ENCODE results near the gene CCNY. TPM values are rescaled to one million over a fixed set of nuclear protein-coding genes. Genes with fewer than 3 reads are reported as not detected.

The CCNY gene
- total and polyA plus RNA-seq, 2 of the 4 experiments (the other 2 are of a cell fraction): 38.0 to 131 TPM

DNA sequence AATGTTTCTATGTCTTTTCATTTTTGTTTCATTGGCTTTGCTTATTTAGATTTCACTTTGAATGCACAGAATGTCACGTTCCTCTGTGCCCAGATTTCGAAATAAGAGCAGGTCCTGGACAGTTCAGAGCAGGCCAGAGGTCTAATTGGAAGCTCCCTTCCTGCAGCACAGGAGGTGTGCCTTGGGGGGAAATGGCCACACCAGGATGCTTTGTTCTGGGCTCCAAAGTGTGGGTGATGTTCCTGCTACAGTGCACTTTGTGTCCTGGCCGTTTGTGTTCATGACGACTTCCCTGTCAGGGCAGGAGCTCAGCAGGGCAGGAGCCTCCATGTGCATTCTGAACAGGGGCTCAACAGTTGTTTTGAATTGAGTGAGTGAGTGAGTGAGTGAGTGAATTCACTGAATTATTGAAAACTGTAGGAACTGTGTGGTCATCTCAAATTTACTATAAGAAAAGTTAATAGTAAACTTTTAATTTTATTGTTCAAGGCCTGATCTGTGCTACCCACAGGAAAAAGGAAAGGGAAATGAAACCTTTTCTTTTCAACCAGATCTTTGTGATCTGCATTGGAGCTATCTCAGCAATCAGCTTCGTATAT is 159.3 kb downstream of the CCNY start:
- intact Hi-C loops (cut with micrococcal nuclease) (no loop called here), in situ Hi-C loops (cut with MboI; ENCODE audit: low sequenced_read_pairs) (no loop called here), dilution Hi-C loops (cut with HindIII; ENCODE audit: low sequenced_read_pairs, unreplicated experiment) (no loop called here)
- H2BK120ac ChIP-seq (ENCODE audit: low read depth, low read length): no peak overlapping the region; the same call in 1 of the 2 replicates
- peaks cover 43% of the 10 kb centered on the region for H3K9me1 ChIP-seq (ENCODE audit: insufficient read depth, low read length)
- no peak overlapping the region for H2BK20ac ChIP-seq (ENCODE audit: low read depth, low read length)
- H4K20me1 ChIP-seq (ENCODE audit: insufficient read depth, low read length): peaks cover 62% of the 10 kb centered on the region
- no peak overlapping the region for H2BK15ac ChIP-seq (ENCODE audit: low read depth, low read length)
- ATAC-seq (ENCODE audit: low read depth): peak; percentile 36
- H2AK5ac ChIP-seq (ENCODE audit: low read depth, low read length): no peak overlapping the region
- H3K27me3 ChIP-seq (ENCODE audit: control insufficient read depth, insufficient read depth, low read length): no peaks in the 10 kb centered on the region
- H3K14ac ChIP-seq (replicated peaks; ENCODE audit: low read depth, low read length): no peak overlapping the region
- TF ChIP-seq CHD1 (IDR thresholded peaks at IDR 0.05; ENCODE audit: low read depth, low read length) (no peak), CEBPB (IDR thresholded peaks at IDR 0.05; ENCODE audit: low read depth, low read length) (peak; percentile 43; the same call in 1 of the 2 replicates), SMC3 (IDR thresholded peaks at IDR 0.05; ENCODE audit: low read depth, low read length) (no peak), BHLHE40 (IDR thresholded peaks at IDR 0.05; ENCODE audit: low read depth, low read length) (peak; percentile 43; the same call in 1 of the 2 replicates), RAD21 (IDR thresholded peaks at IDR 0.05; ENCODE audit: low read length) (no peak), POLR2A (IDR thresholded peaks at IDR 0.05; ENCODE audit: low read depth, low read length) (no peak), MAZ (IDR thresholded peaks at IDR 0.05; ENCODE audit: borderline replicate concordance, low read depth, low read length) (no peak), RCOR1 (IDR thresholded peaks at IDR 0.05; ENCODE audit: insufficient replicate concordance, low read length) (no peak), RFX5 (IDR thresholded peaks at IDR 0.05; ENCODE audit: low read depth, low read length) (no peak), FOS (IDR thresholded peaks at IDR 0.05; ENCODE audit: low read depth, low read length) (no peak), MAFK (IDR thresholded peaks at IDR 0.05; ENCODE audit: low read depth, low read length) (no peak), NFE2L2 (IDR thresholded peaks at IDR 0.05; ENCODE audit: low read depth, low read length) (no peak), MXI1 (IDR thresholded peaks at IDR 0.05; ENCODE audit: borderline replicate concordance, low read depth, low read length) (no peak)
- TF ChIP-seq, protein P1, sequence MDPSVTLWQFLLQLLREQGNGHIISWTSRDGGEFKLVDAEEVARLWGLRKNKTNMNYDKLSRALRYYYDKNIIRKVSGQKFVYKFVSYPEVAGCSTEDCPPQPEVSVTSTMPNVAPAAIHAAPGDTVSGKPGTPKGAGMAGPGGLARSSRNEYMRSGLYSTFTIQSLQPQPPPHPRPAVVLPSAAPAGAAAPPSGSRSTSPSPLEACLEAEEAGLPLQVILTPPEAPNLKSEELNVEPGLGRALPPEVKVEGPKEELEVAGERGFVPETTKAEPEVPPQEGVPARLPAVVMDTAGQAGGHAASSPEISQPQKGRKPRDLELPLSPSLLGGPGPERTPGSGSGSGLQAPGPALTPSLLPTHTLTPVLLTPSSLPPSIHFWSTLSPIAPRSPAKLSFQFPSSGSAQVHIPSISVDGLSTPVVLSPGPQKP (IDR thresholded peaks at IDR 0.05; ENCODE audit: borderline replicate concordance, low read depth, low read length): no peak
- TF ChIP-seq, protein P2, sequence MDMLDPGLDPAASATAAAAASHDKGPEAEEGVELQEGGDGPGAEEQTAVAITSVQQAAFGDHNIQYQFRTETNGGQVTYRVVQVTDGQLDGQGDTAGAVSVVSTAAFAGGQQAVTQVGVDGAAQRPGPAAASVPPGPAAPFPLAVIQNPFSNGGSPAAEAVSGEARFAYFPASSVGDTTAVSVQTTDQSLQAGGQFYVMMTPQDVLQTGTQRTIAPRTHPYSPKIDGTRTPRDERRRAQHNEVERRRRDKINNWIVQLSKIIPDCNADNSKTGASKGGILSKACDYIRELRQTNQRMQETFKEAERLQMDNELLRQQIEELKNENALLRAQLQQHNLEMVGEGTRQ (IDR thresholded peaks at IDR 0.05; ENCODE audit: low read depth, low read length): no peak
- TF ChIP-seq, protein P3, sequence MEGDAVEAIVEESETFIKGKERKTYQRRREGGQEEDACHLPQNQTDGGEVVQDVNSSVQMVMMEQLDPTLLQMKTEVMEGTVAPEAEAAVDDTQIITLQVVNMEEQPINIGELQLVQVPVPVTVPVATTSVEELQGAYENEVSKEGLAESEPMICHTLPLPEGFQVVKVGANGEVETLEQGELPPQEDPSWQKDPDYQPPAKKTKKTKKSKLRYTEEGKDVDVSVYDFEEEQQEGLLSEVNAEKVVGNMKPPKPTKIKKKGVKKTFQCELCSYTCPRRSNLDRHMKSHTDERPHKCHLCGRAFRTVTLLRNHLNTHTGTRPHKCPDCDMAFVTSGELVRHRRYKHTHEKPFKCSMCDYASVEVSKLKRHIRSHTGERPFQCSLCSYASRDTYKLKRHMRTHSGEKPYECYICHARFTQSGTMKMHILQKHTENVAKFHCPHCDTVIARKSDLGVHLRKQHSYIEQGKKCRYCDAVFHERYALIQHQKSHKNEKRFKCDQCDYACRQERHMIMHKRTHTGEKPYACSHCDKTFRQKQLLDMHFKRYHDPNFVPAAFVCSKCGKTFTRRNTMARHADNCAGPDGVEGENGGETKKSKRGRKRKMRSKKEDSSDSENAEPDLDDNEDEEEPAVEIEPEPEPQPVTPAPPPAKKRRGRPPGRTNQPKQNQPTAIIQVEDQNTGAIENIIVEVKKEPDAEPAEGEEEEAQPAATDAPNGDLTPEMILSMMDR (conservative IDR thresholded peaks at IDR 0.05; ENCODE audit: low read depth, low read length): no peak
- peak overlapping the region; percentile 18 for H2BK5ac ChIP-seq (ENCODE audit: low read depth, low read length, poor library complexity, severe bottlenecking)
- no peak overlapping the region for H4K91ac ChIP-seq (ENCODE audit: insufficient read depth, low read depth, low read length)
- H3K4ac ChIP-seq (ENCODE audit: low read depth, low read length): 0 out of 2 replicates have a peak overlapping the region, but pooled peaks have one; percentile 11
- peak overlapping the region; percentile 32; the same call in 1 of the 2 replicates for H3K27ac ChIP-seq (ENCODE audit: insufficient read depth, low read length)
- no TSS peak for BruUV-seq (replicated peaks)
- CTCF ChIA-PET: no interaction called here
- no peak overlapping the region for H3K23ac ChIP-seq (ENCODE audit: low read depth, low read length)
- H3K18ac ChIP-seq (ENCODE audit: low read depth, low read length): no peak overlapping the region
- no peak overlapping the region; the same call in 1 of the 2 replicates for H3K4me2 ChIP-seq (ENCODE audit: low read depth, low read length)
- H3K4me3 ChIP-seq (ENCODE audit: insufficient read depth, low read depth, low read length): no peak overlapping the region
- POLR2A ChIA-PET (ENCODE audit: unreplicated experiment): no interaction called here
- no peaks in the 10 kb centered on the region for H3K9me3 ChIP-seq (ENCODE audit: control insufficient read depth, insufficient read depth, low read length)
- peak; percentile 7 for DNase-seq
- H2AFZ ChIP-seq (replicated peaks; ENCODE audit: low read length, poor library complexity): no peak overlapping the region
- no peak overlapping the region for H3K56ac ChIP-seq (ENCODE audit: extremely low read depth, insufficient read depth, low read length)
- H4K8ac ChIP-seq (ENCODE audit: low read depth in 2 of 2, low read length in 2 of 2): peak overlapping the region in 1 of 2 experiments; percentile 15; a peak in 1 of 4 replicates
- no peak overlapping the region for H2AK9ac ChIP-seq (replicated peaks; ENCODE audit: low read depth, low read length, poor library complexity)
- no peak overlapping the region for H4K5ac ChIP-seq (ENCODE audit: low read depth, low read length)
- WGBS, 2 experiments (ENCODE audit: extremely low coverage in 2 of 2, insufficient read length in 1 of 2): no CpG with 5 or more reads among the region's 5 CpGs
- H3K36me3 ChIP-seq (ENCODE audit: control insufficient read depth, insufficient read depth, low read length): peaks cover 1% of the 10 kb centered on the region; the same call in 1 of the 2 replicates
- peaks cover 67 to 91% of the 10 kb centered on the region in 2 experiments for H3K79me1 ChIP-seq (ENCODE audit: low read depth in 1 of 2, low read length in 2 of 2)
- H3K4me1 ChIP-seq (ENCODE audit: control insufficient read depth, insufficient read depth, low read length): peaks cover 12% of the 10 kb centered on the region
- H3K9ac ChIP-seq (ENCODE audit: low read depth, low read length): no peak overlapping the region
